Neural progenitor cell (in vitro differentiated cells): ENCODE measurements around the gene SAMD11. TPM values are rescaled to one million over a fixed set of nuclear protein-coding genes. Genes with fewer than 3 reads are reported as not detected.
A peak's percentile ranks its signal among the peaks of the same experiment; 100 is the strongest.
"Not testable (repeated sequence)": the region's sequence is repeated elsewhere in the genome, so short reads cannot be mapped to it uniquely, and the experiment has no call there.

Experiments
- DNase-seq: peaks from one replicate; pipeline ENCODE4 v3.0.0-alpha.2; 2016; ENCODE audit warnings: low spot score
- H2AFZ ChIP-seq: fragments of 200-600 bp; sonication (generic); replicated peaks from 2 replicates; pipeline ENCODE4 v1.6.1; 2016; ENCODE audit warnings: antibody characterized with exemption
- H3F3A ChIP-seq: fragments of 200-600 bp; sonication (generic); 2 replicates; pipeline ENCODE4 v1.6.1; 2016; ENCODE audit warnings: antibody characterized with exemption, low read depth
- H3K27ac ChIP-seq: fragments of 200-600 bp; sonication (generic); 2 replicates; pipeline ENCODE4 v1.5.1; 2016; ENCODE audit warnings: mild to moderate bottlenecking
- H3K27me3 ChIP-seq: fragments of 200-600 bp; sonication (generic); 2 replicates; pipeline ENCODE4 v1.6.1; 2016; ENCODE audit warnings: mild to moderate bottlenecking, moderate library complexity
- H3K36me3 ChIP-seq: fragments of 200-600 bp; sonication (generic); 2 replicates; pipeline ENCODE4 v1.5.1; 2016
- H3K4me1 ChIP-seq: fragments of 200-600 bp; sonication (generic); 2 replicates; pipeline ENCODE4 v1.6.1; 2016; ENCODE audit warnings: mixed run types
- H3K4me2 ChIP-seq: fragments of 200-600 bp; sonication (generic); 2 replicates; pipeline ENCODE4 v1.6.1; 2016
- H3K4me3 ChIP-seq: fragments of 200-600 bp; sonication (generic); 2 replicates; pipeline ENCODE4 v1.5.1; 2016
- H3K79me2 ChIP-seq: fragments of 200-600 bp; sonication (generic); 2 replicates; pipeline ENCODE4 v1.6.1; 2016; ENCODE audit warnings: low read depth
- H3K9ac ChIP-seq: fragments of 200-600 bp; sonication (generic); 2 replicates; pipeline ENCODE4 v1.6.1; 2016
- H3K9me3 ChIP-seq: fragments of 200-600 bp; sonication (generic); 2 replicates; pipeline ENCODE4 v1.5.1; 2016; ENCODE audit warnings: low read depth
- H4K20me1 ChIP-seq: fragments of 200-600 bp; sonication (generic); 2 replicates; pipeline ENCODE4 v1.6.1; 2016; ENCODE audit warnings: low read depth
- H3K27ac Mint-ChIP-seq: 3 replicates; pipeline ENCODE4 v1.8.0; 2021; ENCODE audit warnings: mixed read lengths
- H3K27me3 Mint-ChIP-seq: 2 replicates; pipeline ENCODE4 v1.8.0; 2022; ENCODE audit warnings: low read depth, mild to moderate bottlenecking, inconsistent platforms, moderate library complexity, mixed read lengths; ENCODE audit not compliant: insufficient read depth
- H3K36me3 Mint-ChIP-seq: 3 replicates; pipeline ENCODE4 v1.8.0; 2021; ENCODE audit warnings: mixed read lengths
- H3K4me1 Mint-ChIP-seq: 3 replicates; pipeline ENCODE4 v1.8.0; 2021; ENCODE audit warnings: mixed read lengths
- H3K4me3 Mint-ChIP-seq: 3 replicates; pipeline ENCODE4 v1.8.0; 2021; ENCODE audit warnings: mild to moderate bottlenecking, moderate library complexity, mixed read lengths
- H3K9me3 Mint-ChIP-seq: 3 replicates; pipeline ENCODE4 v1.8.0; 2020; ENCODE audit warnings: mixed read lengths
- CTCF ChIP-seq: fragments of 200-600 bp; sonication (generic); IDR thresholded peaks from 2 replicates; pipeline ENCODE4 v1.5.1; 2017; ENCODE audit warnings: antibody characterized with exemption, mild to moderate bottlenecking
- EZH2 ChIP-seq: fragments of 200-600 bp; sonication (generic); IDR thresholded peaks from 2 replicates; pipeline ENCODE4 v1.6.1; 2017; ENCODE audit warnings: antibody characterized with exemption, mild to moderate bottlenecking, moderate library complexity
- EZH2phosphoT487 ChIP-seq: fragments of 200-600 bp; sonication (generic); IDR thresholded peaks from 2 replicates; pipeline ENCODE4 v1.6.1; 2017; ENCODE audit warnings: antibody characterized with exemption
- total RNA-seq: library from RNA; depleted of rRNA; stranded (reverse); fragments of >200 nt; gene quantifications from 2 replicates; pipeline ENCODE4 v1.2.3, GENCODE V29; 2015; ENCODE audit warnings: low replicate concordance

Gene SAMD11
- 0.15 TPM in 1 of 2 replicates, not detected in the other for total RNA-seq

GRCh38 chr1:923131-923990 is at the start of gene SAMD11:
Gene SAMD11, plus strand, starts transcription at chr1:923923. Its CDS starts 509 bp downstream, at chr1:924432.
- H3K4me1 ChIP-seq: peaks cover 19% of the 10 kb centered on the region
- H3K27me3 ChIP-seq: peaks cover 100% of the 10 kb centered on the region
- no peaks in the 10 kb centered on the region for H3K9me3 ChIP-seq
- H4K20me1 ChIP-seq: peaks cover 60% of the 10 kb centered on the region
- TF ChIP-seq CTCF: no peak
- TF ChIP-seq EZH2: peak; percentile 96
- TF ChIP-seq EZH2phosphoT487: peak; percentile 86
- peak; percentile 92 for DNase-seq
- peak within 1 kb of the TSS; percentile 88 for H3K4me3 Mint-ChIP-seq
- H3K4me2 ChIP-seq: peak within 1 kb of the TSS; percentile 76
- peak within 1 kb of the TSS; percentile 37 for H3K27ac Mint-ChIP-seq
- H3K79me2 ChIP-seq: no peaks in the 10 kb centered on the region
- no peaks in the 10 kb centered on the region for H3K36me3 ChIP-seq
- H3K27ac ChIP-seq: no peak within 1 kb of the TSS
- H3K9ac ChIP-seq: no peak within 1 kb of the TSS
- no peaks in the 10 kb centered on the region for H3K9me3 Mint-ChIP-seq
- peaks cover 36% of the 10 kb centered on the region for H3K4me1 Mint-ChIP-seq
- H3K27me3 Mint-ChIP-seq: peaks cover 56% of the 10 kb centered on the region
- peaks cover 9% of the 10 kb centered on the region for H3F3A ChIP-seq
- peak within 1 kb of the TSS; percentile 55 for H2AFZ ChIP-seq
- no peaks in the 10 kb centered on the region for H3K36me3 Mint-ChIP-seq
- H3K4me3 ChIP-seq: peak within 1 kb of the TSS; percentile 45

GRCh38 chr1:876428-877208 is 47.1 kb upstream of the SAMD11 start:
- not testable (repeated sequence) for H3K27ac ChIP-seq, H3K4me3 ChIP-seq, H4K20me1 ChIP-seq, H3K36me3 ChIP-seq, H2AFZ ChIP-seq, H3K9me3 ChIP-seq, H3K4me2 ChIP-seq, H3K4me1 ChIP-seq, H3F3A ChIP-seq, H3K36me3 Mint-ChIP-seq, H3K4me1 Mint-ChIP-seq, H3K9ac ChIP-seq, H3K4me3 Mint-ChIP-seq, DNase-seq, H3K79me2 ChIP-seq, H3K27ac Mint-ChIP-seq
- peaks cover 13% of the 10 kb centered on the region for H3K27me3 Mint-ChIP-seq
- peaks cover 10% of the 10 kb centered on the region for H3K9me3 Mint-ChIP-seq
- H3K27me3 ChIP-seq: peaks cover 41% of the 10 kb centered on the region

- not testable (repeated sequence) for H3K4me3 Mint-ChIP-seq, H3F3A ChIP-seq, H3K9ac ChIP-seq, H3K4me1 Mint-ChIP-seq, H4K20me1 ChIP-seq, DNase-seq, H3K79me2 ChIP-seq, H3K27ac Mint-ChIP-seq, H2AFZ ChIP-seq, H3K4me3 ChIP-seq, H3K36me3 ChIP-seq, H3K36me3 Mint-ChIP-seq, H3K4me2 ChIP-seq, H3K4me1 ChIP-seq, H3K27ac ChIP-seq, H3K9me3 ChIP-seq
- H3K27me3 Mint-ChIP-seq: peaks cover 13% of the 10 kb centered on the region
- H3K27me3 ChIP-seq: peaks cover 39% of the 10 kb centered on the region
- peaks cover 10% of the 10 kb centered on the region for H3K9me3 Mint-ChIP-seq
Measured at GRCh38 chr1:877209-877986, 46.3 kb upstream of the SAMD11 start.

- H3K4me1 Mint-ChIP-seq, DNase-seq, H3K4me2 ChIP-seq, H3K9me3 ChIP-seq, H4K20me1 ChIP-seq, H3K4me1 ChIP-seq, H3K9me3 Mint-ChIP-seq, H3K79me2 ChIP-seq, H2AFZ ChIP-seq, H3K36me3 ChIP-seq, H3F3A ChIP-seq, H3K9ac ChIP-seq, H3K27ac ChIP-seq, H3K36me3 Mint-ChIP-seq, H3K27ac Mint-ChIP-seq, H3K4me3 ChIP-seq, H3K4me3 Mint-ChIP-seq: not testable (repeated sequence)
- H3K27me3 Mint-ChIP-seq: peaks cover 11% of the 10 kb centered on the region
- peaks cover 62% of the 10 kb centered on the region for H3K27me3 ChIP-seq
Measured at GRCh38 chr1:880511-880910, 43.2 kb upstream of the SAMD11 start.

GRCh38 chr1:880915-881314 is 42.8 kb upstream of the SAMD11 start:
- not testable (repeated sequence) for H3K9me3 Mint-ChIP-seq, H3K79me2 ChIP-seq, H3K4me1 ChIP-seq, H3K36me3 Mint-ChIP-seq, DNase-seq, H3K4me2 ChIP-seq, H3K9ac ChIP-seq, H3F3A ChIP-seq, H3K36me3 ChIP-seq, H3K27ac ChIP-seq, H3K9me3 ChIP-seq, H4K20me1 ChIP-seq, H3K4me3 ChIP-seq, H3K4me3 Mint-ChIP-seq, H2AFZ ChIP-seq, H3K27ac Mint-ChIP-seq, H3K4me1 Mint-ChIP-seq
- peaks cover 11% of the 10 kb centered on the region for H3K27me3 Mint-ChIP-seq
- peaks cover 66% of the 10 kb centered on the region for H3K27me3 ChIP-seq
